IPS DF 4.7 (cell line): ENCODE results near the gene POLR2J2.
"Not testable (repeated sequence)": the region's sequence is repeated elsewhere in the genome, so short reads cannot be mapped to it uniquely, and the experiment has no call there.

Experiments
- DNase-seq: peaks from one replicate; pipeline ENCODE4 v3.0.0-alpha.2; 2013; ENCODE audit warnings: low spot score; ENCODE audit errors: extremely low read depth

Gene POLR2J2

GRCh38 chr7:102673447-102674067 lies 2.1 kb upstream of the POLR2J2 start:
- not testable (repeated sequence) for DNase-seq

- not testable (repeated sequence) for DNase-seq
These were observed 469 bp upstream of the POLR2J2 start for GRCh38 chr7:102671956-102672307.

GRCh38 chr7:102667523-102667922 lies 3.9 kb downstream of the POLR2J2 start:
- DNase-seq = not testable (repeated sequence)

- DNase-seq = not testable (repeated sequence)
These were observed 4.6 kb downstream of the POLR2J2 start for GRCh38 chr7:102666850-102667249.

GRCh38 chr7:102664765-102665164 lies 6.7 kb downstream of the POLR2J2 start:
- not testable (repeated sequence) for DNase-seq

- not testable (repeated sequence) for DNase-seq
These were observed 21.5 kb downstream of the POLR2J2 start, which contains the start of gene SPDYE2B for GRCh38 chr7:102649924-102650323. Gene SPDYE2B (plus strand): TSS chr7:102650319. CDS start chr7:102652349, 2,030 bp downstream.

- DNase-seq = not testable (repeated sequence)
These were observed 23.6 kb downstream of the POLR2J2 start for GRCh38 chr7:102647813-102648212.

GRCh38 chr7:102643404-102643803 lies 28.1 kb downstream of the POLR2J2 start:
- DNase-seq = not testable (repeated sequence)

GRCh38 chr7:102642691-102643090 lies 28.8 kb downstream of the POLR2J2 start, which contains the start of gene UPK3BL1:
Gene UPK3BL1 (minus strand): TSS chr7:102642791. CDS start chr7:102642741, 50 bp downstream.
- DNase-seq = not testable (repeated sequence)

DNA sequence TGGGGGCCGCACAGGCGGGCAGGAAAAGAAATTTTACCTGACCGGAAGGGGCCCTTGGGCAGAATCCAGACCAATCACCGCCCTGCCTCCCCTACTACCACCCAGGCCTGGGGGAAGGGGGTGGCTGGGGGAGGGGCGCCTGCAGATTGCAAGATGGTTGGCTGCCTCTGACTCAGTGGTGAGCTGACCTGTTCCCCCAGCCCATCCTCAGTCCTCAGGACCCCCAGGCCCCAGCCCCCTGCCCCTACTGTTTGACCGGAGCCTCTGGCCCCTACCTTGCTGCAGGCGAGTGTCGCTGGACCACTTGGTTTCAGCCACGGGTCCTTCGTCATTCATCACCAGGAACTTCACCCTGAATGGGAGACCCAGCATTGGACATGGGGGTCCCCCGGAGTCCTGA lies 32.6 kb downstream of the POLR2J2 start:
- DNase-seq = not testable (repeated sequence)

- DNase-seq = not testable (repeated sequence)
These were observed 34.5 kb downstream of the POLR2J2 start for GRCh38 chr7:102636956-102637355.

DNA sequence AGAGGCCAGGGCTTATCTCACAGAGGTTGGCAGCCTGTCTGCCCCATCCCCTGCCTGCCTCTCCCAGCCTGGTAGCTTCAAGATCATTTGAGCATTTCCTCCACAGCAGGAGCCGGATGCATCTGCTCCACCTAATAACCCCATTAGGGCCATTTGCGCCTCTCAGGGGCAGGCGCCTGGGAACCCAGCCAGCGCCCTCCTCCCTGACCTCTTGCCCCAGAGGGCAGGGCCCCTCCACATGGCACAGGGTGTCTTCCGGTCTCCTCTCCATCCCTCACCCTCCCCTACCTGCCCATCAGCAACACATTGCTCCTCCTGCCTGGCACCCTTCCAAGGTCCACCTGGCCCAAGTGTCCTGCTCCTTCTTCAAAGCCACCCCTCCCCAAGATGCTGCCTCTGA lies 36.1 kb downstream of the POLR2J2 start:
- DNase-seq = not testable (repeated sequence)

- DNase-seq = not testable (repeated sequence)
These were observed 37.2 kb downstream of the POLR2J2 start for GRCh38 chr7:102634299-102634698.

GRCh38 chr7:102630622-102631021 lies 40.8 kb downstream of the POLR2J2 start:
- DNase-seq = not testable (repeated sequence)

GRCh38 chr7:102627271-102627904 lies 44.1 kb downstream of the POLR2J2 start:
- not testable (repeated sequence) for DNase-seq

DNA sequence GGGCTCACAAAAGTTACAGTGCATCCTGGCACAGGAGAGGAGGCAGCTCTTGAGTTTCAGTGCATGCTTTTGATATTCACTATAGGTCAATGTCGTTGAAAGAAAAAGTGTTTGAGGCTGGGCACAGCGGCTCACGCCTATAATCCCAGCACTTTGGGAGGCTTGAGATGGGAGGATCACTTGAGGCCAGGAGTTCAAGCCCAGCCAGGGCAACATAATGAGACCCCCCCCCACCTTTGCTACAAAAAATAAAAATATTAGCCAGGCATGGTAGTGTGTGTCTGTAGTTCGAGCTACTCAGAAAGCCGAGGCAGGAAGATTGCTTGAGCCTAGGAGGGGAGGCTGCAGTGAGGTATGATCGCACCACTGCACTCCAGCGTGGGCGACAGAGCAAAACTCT lies 53.3 kb downstream of the POLR2J2 start:
- not testable (repeated sequence) for DNase-seq

- DNase-seq = not testable (repeated sequence)
These were observed 54.8 kb downstream of the POLR2J2 start, which contains the start of gene RASA4 for GRCh38 chr7:102616507-102617125. Gene RASA4 (minus strand): TSS chr7:102616756. CDS start chr7:102616689, 67 bp downstream.
